ENCODE results near the gene DOCK2.

- no peak for TF ChIP-seq CTCF (conservative IDR thresholded peaks at IDR 0.05; ENCODE audit: low read length)
- no peak for TF ChIP-seq EZH2phosphoT487 (IDR thresholded peaks at IDR 0.05; ENCODE audit: borderline replicate concordance)
Measured at GRCh38 chr5:169636477-169637084, 494 bp upstream of the DOCK2 start.

Measured in Loucy (cell line).